GM19463 (cell line): Measurements from ENCODE around the gene ELAC2.

Experiments used
- ATAC-seq: cut with Tn5 transposase; IDR thresholded peaks from one replicate; pipeline ENCODE4 v1.9.1; 2021; ENCODE audit warnings: mild to moderate bottlenecking, moderate library complexity; ENCODE audit not compliant: unreplicated experiment

Gene ELAC2

GRCh38 chr17:13024526-13025257, 6.9 kb upstream of the ELAC2 start:
- peak; percentile 94 for ATAC-seq

GRCh38 chr17:13024016-13024415, 6.2 kb upstream of the ELAC2 start:
- ATAC-seq = no peak

- ATAC-seq = peak; percentile 4
Measured at GRCh38 chr17:13016881-13017654, 759 bp downstream of the ELAC2 start.

- no peak for ATAC-seq
Measured at GRCh38 chr17:13014801-13015200, 3.0 kb downstream of the ELAC2 start.

- no peak for ATAC-seq
Measured at GRCh38 chr17:13010959-13011358, 6.9 kb downstream of the ELAC2 start.

- no peak for ATAC-seq
Measured at GRCh38 chr17:13008461-13008860, 9.4 kb downstream of the ELAC2 start.

- ATAC-seq = no peak
Measured at GRCh38 chr17:13005530-13005929, 12.3 kb downstream of the ELAC2 start.

GRCh38 chr17:13004336-13004735, 13.5 kb downstream of the ELAC2 start:
- ATAC-seq = no peak

- ATAC-seq = no peak
Measured at GRCh38 chr17:13003927-13004326, 13.9 kb downstream of the ELAC2 start.

- ATAC-seq = no peak
Measured at GRCh38 chr17:13003454-13003851, 14.4 kb downstream of the ELAC2 start.

- ATAC-seq = no peak
Measured at GRCh38 chr17:13002761-13003453, 14.9 kb downstream of the ELAC2 start.

GRCh38 chr17:13001991-13002615, 15.7 kb downstream of the ELAC2 start:
- no peak for ATAC-seq

- no peak for ATAC-seq
Measured at GRCh38 chr17:13000561-13000960, 17.3 kb downstream of the ELAC2 start.

GRCh38 chr17:12998874-12999273, 19.0 kb downstream of the ELAC2 start:
- ATAC-seq = no peak

GRCh38 chr17:12998461-12998860, 19.4 kb downstream of the ELAC2 start:
- ATAC-seq = no peak

- no peak for ATAC-seq
Measured at GRCh38 chr17:12996941-12997340, 20.9 kb downstream of the ELAC2 start.

GRCh38 chr17:12996357-12996756, 21.5 kb downstream of the ELAC2 start:
- no peak for ATAC-seq

- ATAC-seq = no peak
Measured at GRCh38 chr17:12995896-12996295, 21.9 kb downstream of the ELAC2 start.

GRCh38 chr17:12995106-12995895, 22.5 kb downstream of the ELAC2 start:
- no peak for ATAC-seq

GRCh38 chr17:12994341-12995074, 23.3 kb downstream of the ELAC2 start:
- ATAC-seq = no peak
